Esophagus (tissue), 2 donors: ENCODE data around the gene GP5. TPM values are rescaled to one million over a fixed set of nuclear protein-coding genes. Genes with fewer than 3 reads are reported as not detected.

Experiments
- H3K27ac ChIP-seq, 2 donors: one replicate each; pipeline ENCODE4 v1.5.1; 2013; ENCODE audit warnings: low read depth in 2 of 2, mild to moderate bottlenecking in 2 of 2, inconsistent platforms in 1 of 2, low read length in 1 of 2, moderate library complexity in 1 of 2
- H3K27me3 ChIP-seq, 2 donors: one replicate each; pipeline ENCODE4 v1.6.1; 2013; ENCODE audit warnings: low read length in 2 of 2, control low read depth in 1 of 2, mild to moderate bottlenecking in 1 of 2; ENCODE audit not compliant: insufficient read depth in 2 of 2, control insufficient read depth in 1 of 2
- H3K36me3 ChIP-seq, 2 donors: one replicate each; pipeline ENCODE4 v1.6.1; 2013; ENCODE audit warnings: low read length in 1 of 2; ENCODE audit not compliant: control insufficient read depth in 2 of 2, insufficient read depth in 2 of 2
- H3K4me1 ChIP-seq, 2 donors: one replicate each; pipeline ENCODE4 v1.6.1; 2013; ENCODE audit warnings: low read length in 1 of 2; ENCODE audit not compliant: control insufficient read depth in 2 of 2, insufficient read depth in 2 of 2
- H3K4me3 ChIP-seq, 2 donors: one replicate each; pipeline ENCODE4 v1.5.1; 2013; ENCODE audit warnings: low read length in 2 of 2, mild to moderate bottlenecking in 2 of 2, low read depth in 1 of 2, moderate library complexity in 1 of 2
- H3K9me3 ChIP-seq, 2 donors: one replicate each; pipeline ENCODE4 v1.6.1; 2013; ENCODE audit warnings: mild to moderate bottlenecking in 2 of 2, low read depth in 1 of 2, low read length in 1 of 2, moderate library complexity in 1 of 2; ENCODE audit not compliant: control insufficient read depth in 2 of 2, insufficient read depth in 1 of 2
- WGBS, 2 donors: extraction: QIAGEN DNeasy Blood & Tissue Kit; methylation state at CpG; one replicate each; pipeline ENCODE4 v1.1.7; 2013; 5-methylcytosine and 5-hydroxymethylcytosine counted together
- polyA plus RNA-seq, 2 donors: library from polyadenylated mRNA; stranded (reverse); fragments of 200-250 nt; gene quantifications; one replicate each; pipeline ENCODE4 v1.2.3, GENCODE V29; 2013
- donor health status: healthy with polysubstance abuse.
- donor health status: Bipolar disorder and iron deficiency.

The GP5 gene
- polyA plus RNA-seq, 2 donors = 0.01 TPM; not detected in 1

DNA sequence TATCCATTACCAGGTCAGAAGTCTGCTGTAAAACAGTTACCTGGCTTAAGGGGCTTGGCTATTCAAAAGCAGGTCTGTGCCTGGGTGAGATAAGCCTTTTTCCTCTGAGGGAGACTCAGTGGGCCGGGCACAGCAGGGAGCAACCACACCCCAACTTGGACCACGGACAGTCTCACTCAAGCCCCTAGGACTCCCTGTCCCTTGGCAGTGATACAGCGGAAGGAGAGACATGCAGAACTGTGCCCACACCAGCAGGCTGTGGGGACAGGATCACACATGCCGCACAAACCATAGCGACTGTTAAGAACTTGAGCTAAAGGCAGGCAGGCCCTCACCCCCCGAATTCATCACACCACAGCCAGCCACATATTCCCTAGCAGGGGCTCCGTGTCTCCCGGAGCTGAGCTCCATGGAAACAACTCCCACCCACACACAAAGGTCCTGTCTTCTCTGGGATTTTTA lies 2.8 kb upstream of the GP5 start:
- WGBS, 2 donors = 80% methylated on average over 8 of the region's 8 CpGs
- H3K27ac ChIP-seq = no peak overlapping the region
- H3K27me3 ChIP-seq = no peaks in the 10 kb centered on the region
- no peaks in the 10 kb centered on the region for H3K9me3 ChIP-seq
- no peak overlapping the region for H3K4me3 ChIP-seq
- H3K36me3 ChIP-seq = no peaks in the 10 kb centered on the region
- peaks cover 4 to 10% of the 10 kb centered on the region in 2 donors for H3K4me1 ChIP-seq

DNA sequence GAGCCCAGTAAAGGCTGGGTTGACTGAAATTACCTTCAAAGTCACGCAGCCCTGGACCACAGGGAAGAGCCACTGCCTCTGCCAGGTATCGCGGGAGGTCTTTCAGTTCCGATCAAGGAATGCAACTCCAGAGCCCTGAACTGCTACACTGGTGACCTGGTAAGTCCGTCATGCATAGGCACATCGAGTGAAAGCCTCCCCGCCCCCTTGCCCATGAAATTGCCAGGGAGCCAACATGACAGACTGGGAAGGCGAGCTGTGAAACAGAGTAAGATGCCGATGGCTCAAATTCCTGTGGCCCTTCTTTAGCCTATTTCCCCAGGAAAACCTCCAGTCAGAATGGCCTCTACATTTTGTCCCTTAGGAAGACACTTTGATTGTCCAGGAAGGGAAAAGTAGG lies 2.3 kb upstream of the GP5 start:
- no peak overlapping the region for H3K4me3 ChIP-seq
- no peaks in the 10 kb centered on the region for H3K9me3 ChIP-seq
- no peaks in the 10 kb centered on the region for H3K27me3 ChIP-seq
- 84 to 89% methylated on average over 9 of the region's 9 CpGs for WGBS, 2 donors
- H3K36me3 ChIP-seq = no peaks in the 10 kb centered on the region
- H3K4me1 ChIP-seq = peaks cover 4 to 11% of the 10 kb centered on the region in 2 donors
- no peak overlapping the region for H3K27ac ChIP-seq

DNA sequence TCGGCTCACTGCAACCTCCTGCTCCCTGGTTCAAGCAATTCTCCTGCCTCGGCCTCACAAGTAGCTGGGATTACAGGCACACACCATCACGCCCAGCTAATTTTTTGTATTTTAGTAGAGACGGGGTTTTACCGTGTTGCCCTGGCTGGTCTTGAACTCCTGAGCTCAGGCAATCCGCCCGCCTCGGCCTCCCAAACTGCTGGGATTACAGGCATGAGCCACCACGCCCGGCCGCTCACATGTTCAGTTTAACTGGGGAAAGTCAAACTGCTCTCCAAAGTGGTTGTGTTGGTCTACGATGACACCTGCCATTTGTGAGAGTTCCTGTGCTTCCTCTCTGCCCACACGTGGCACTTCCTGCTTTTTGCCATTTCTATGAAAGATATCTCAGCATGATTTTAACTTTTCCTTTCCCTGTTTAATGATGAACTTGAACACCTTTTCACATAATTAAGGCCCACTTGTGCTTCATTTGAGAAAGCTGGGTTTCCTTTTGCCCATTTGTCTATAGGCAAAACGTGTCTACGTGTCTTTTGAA lies 877 bp upstream of the GP5 start:
- Histone ChIP-seq H3K9me3 (no peaks in the 10 kb centered on the region), H3K27ac (no peak overlapping the region), H3K27me3 (no peaks in the 10 kb centered on the region), H3K36me3 (no peaks in the 10 kb centered on the region), H3K4me1 (peaks cover 4 to 11% of the 10 kb centered on the region in 2 donors), H3K4me3 (no peak overlapping the region)
- 83 to 86% methylated on average over 15 of the region's 15 CpGs for WGBS, 2 donors

DNA sequence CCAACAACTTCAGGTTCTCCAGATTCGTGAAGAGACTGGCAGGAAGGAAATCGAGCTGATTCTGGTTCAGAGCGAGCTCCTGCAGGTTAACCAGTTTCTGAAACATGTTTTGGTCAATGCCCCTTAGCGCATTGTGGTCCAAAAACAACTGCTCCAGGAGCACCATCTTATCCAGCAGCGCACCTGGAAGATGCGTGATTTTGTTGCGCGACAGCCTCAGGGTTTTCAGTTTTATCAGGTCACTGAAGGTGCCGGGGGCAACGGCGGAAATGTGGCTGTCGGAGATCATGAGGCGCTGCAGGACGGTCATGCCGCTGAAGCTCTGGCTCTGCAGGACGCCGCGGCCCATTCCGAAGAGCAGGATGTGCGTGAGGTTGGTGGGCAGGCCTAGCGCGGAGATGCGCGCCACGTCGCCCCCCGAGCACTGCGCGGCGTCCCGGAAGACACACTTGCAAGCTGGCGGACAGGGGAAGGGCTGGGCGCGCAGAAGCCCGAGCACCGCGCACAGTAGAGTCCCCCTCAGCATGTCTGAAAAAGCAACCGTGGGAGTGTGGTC lies 1.2 kb downstream of the GP5 start:
- Histone ChIP-seq H3K27me3 (no peaks in the 10 kb centered on the region), H3K27ac (no peak overlapping the region), H3K4me1 (peaks cover 4 to 11% of the 10 kb centered on the region in 2 donors), H3K9me3 (no peaks in the 10 kb centered on the region), H3K36me3 (no peaks in the 10 kb centered on the region), H3K4me3 (peak overlapping the region in 1 of 2 donors; percentile 38)
- WGBS, 2 donors = 15 to 22% methylated on average over 38 of the region's 38 CpGs

DNA sequence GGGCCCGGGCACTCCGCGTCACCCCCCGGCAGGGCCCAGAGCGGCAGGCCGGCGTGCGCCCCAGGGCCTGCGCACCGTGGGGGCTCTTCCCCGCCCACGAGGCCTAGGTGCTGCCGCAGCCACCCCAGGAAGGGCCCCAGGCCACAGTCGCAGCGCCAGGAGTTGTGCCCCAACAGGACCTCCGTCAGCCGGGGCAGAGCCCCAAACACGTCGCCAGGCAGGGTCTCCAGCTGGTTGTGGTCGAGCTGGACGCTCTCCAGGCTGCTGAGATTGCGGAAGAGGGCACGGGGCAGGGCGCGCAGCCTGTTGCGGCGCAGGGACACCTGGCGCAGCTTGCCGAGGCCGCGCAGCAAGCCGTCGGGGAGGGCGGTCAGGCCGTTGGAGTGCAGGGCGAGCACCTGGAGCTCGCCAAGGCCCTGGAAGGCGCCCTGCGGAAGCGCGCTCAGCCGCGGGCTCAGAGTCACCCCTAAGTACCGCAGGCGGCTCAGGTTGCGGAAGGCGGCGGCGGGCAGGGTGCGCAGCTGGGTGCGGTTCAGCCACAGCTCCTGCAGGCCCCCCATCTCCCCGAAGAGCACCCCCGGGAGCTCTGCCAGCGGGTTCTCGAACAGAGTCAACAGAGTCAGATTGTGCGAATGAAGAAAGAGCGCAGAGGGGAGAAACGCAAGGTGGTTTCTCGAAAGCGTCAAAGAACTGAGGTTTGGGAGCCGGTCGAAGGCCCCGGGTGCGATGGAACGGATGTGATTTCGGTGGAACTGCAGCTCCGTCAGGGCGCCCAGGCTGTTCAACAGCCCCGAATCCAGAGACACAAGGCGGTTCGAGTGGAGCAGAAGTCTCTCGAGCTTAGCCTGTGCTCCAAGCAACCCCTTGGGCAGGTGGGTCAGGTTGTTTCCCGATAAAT lies 2.0 kb downstream of the GP5 start:
- 20% methylated on average over 72 to 73 of the region's 73 CpGs for WGBS, 2 donors
- Histone ChIP-seq H3K4me1 (peaks cover 4 to 11% of the 10 kb centered on the region in 2 donors), H3K27me3 (no peaks in the 10 kb centered on the region), H3K27ac (no peak overlapping the region), H3K4me3 (peak overlapping the region; percentile 29 to 38), H3K9me3 (no peaks in the 10 kb centered on the region), H3K36me3 (no peaks in the 10 kb centered on the region)

DNA sequence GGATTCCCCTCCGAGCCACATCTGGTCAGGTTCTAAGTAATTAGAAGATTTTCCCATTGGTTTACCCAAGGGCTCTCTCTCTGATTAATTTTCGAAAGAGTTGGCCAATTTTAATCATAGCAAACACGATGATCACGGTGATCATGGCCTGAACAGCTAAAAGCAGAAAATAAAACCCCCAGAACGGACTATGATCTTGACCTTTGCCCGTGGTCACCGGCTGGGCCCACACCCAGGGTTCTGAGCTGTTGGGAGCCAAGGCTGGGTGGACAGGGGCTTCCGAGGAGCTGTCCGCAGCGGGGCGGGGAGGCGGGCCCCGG lies 2.6 kb downstream of the GP5 start:
- 19 to 20% methylated on average over 13 of the region's 13 CpGs for WGBS, 2 donors
- Histone ChIP-seq H3K4me3 (no peak overlapping the region), H3K36me3 (no peaks in the 10 kb centered on the region), H3K27ac (no peak overlapping the region), H3K9me3 (no peaks in the 10 kb centered on the region), H3K4me1 (peaks cover 4 to 11% of the 10 kb centered on the region in 2 donors), H3K27me3 (no peaks in the 10 kb centered on the region)

DNA sequence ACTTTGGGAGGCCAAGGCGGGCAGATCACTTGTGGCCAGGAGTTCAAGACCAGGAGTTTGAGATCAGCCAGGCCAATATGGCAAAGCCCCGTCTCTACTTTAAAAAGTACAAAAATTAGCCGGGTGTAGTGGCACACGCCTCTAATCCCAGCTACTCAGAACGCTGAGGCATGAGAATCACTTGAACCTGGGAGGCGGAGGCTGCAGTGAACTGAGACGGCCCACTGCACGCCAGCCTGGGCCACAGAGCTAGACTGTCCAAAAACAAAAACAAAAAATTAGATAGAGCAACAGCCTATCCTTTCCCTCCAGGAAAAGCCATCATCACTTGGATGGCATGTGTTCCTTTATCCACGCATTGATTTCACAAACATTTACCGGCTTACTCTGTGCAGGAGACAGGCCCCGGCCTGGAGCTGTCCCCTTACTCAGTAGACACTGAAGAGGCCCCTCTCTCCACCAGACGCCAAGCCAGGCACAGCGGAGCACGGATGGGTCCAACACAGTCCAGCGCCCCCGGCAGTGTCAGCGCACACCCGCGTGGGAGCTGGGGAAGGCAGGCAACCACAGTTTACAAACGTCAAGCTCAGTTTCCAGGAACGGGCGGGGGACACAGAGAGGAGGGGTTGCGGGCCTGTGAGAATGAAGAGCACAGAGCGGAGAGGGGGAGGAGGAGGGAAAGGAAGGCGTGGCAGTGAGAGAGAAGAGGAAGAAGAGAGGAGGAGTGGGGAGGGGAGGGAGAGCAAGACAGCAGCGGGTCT lies 3.1 kb downstream of the GP5 start:
- Histone ChIP-seq H3K9me3 (no peaks in the 10 kb centered on the region), H3K27ac (peak overlapping the region in 1 of 2 donors; percentile 37), H3K4me3 (no peak overlapping the region), H3K27me3 (no peaks in the 10 kb centered on the region), H3K36me3 (no peaks in the 10 kb centered on the region), H3K4me1 (peaks cover 4 to 11% of the 10 kb centered on the region in 2 donors)
- 33 to 45% methylated on average over 26 of the region's 26 CpGs for WGBS, 2 donors

DNA sequence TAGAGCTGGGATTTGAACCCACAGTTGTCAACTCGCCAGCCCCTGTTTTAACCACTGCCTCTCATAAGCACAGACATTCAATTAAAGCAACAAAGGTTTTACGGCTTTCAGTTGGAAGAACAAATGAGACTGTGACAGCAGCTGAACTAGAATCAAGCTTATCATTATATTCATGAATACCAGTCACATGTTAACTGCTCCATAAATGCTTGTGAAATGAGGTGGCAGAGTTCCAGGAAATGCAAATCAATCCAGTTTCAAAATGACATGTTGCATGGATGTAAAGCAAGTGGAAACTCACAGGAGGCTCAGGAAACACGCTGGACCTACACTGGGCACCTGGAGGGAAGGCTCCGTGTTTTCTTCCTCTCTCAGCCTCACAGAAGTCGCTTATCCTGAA lies 3.9 kb downstream of the GP5 start:
- no peaks in the 10 kb centered on the region for H3K9me3 ChIP-seq
- no peak overlapping the region for H3K4me3 ChIP-seq
- H3K27ac ChIP-seq = no peak overlapping the region
- no peaks in the 10 kb centered on the region for H3K36me3 ChIP-seq
- peaks cover 4 to 11% of the 10 kb centered on the region in 2 donors for H3K4me1 ChIP-seq
- 78 to 80% methylated on average over 5 of the region's 5 CpGs for WGBS, 2 donors
- no peaks in the 10 kb centered on the region for H3K27me3 ChIP-seq

DNA sequence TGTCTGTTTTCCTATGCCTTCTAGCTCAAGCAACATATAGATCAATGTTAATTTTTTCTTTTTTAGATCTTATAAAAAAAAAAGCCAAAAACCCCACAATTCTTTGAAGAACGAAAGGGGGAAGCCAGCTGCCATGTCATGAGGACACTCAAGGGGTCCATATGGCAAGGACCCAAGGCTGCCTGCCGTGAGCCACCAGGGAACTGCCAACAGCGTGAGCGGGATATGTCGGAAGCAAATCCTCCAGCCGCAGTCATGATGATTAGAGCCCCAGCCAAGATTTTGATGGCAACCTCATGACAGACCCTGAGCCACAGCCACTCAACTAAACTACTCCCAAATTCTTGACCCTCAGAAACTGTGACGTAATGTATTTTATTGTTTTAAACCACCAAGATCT lies 6.5 kb downstream of the GP5 start:
- no peak overlapping the region for H3K27ac ChIP-seq
- H3K27me3 ChIP-seq = no peaks in the 10 kb centered on the region
- H3K4me1 ChIP-seq = peaks cover 4 to 8% of the 10 kb centered on the region in 2 donors
- H3K4me3 ChIP-seq = no peak overlapping the region
- no peaks in the 10 kb centered on the region for H3K9me3 ChIP-seq
- no peaks in the 10 kb centered on the region for H3K36me3 ChIP-seq
- WGBS, 2 donors = 91% methylated on average over 7 of the region's 7 CpGs
